Panc1 (cell line): ENCODE measurements around the gene NMRAL1. TPM values are rescaled to one million over a fixed set of nuclear protein-coding genes. Genes with fewer than 3 reads are reported as not detected.

Experiments used
- ATAC-seq: fragments of 200-7000 bp; cut with Tn5 transposase; 2 replicates; pipeline ENCODE4 v1.9.1; 2020; ENCODE audit warnings: mild to moderate bottlenecking, moderate library complexity
- BruUV-seq: library from RNA; stranded (reverse); fragments of 400-500 nt; replicated peaks from 2 replicates; lab custom pipeline; 2021; lab: Mats Ljungman, UMichigan
- CTCF ChIA-PET: fragments of 300-600 bp; sonication (Branson Sonifier 250); formaldehyde crosslinking; loops from one replicate; lab custom pipeline; 2022; ENCODE audit warnings: antibody characterized with exemption; lab: Charles Lee
- POLR2A ChIA-PET: fragments of 300-600 bp; sonication (Branson Sonifier 250); formaldehyde crosslinking; loops from one replicate; lab custom pipeline; 2022; ENCODE audit warnings: antibody characterized with exemption; lab: Charles Lee
- DNase-seq: peaks from one replicate; pipeline ENCODE4 v3.0.0-alpha.2; 2010; ENCODE audit warnings: low read depth, low spot score
- H3K27ac ChIP-seq: 2 replicates; pipeline ENCODE4 v1.5.1; 2011; ENCODE audit warnings: mild to moderate bottlenecking, low read length, inconsistent platforms
- H3K27me3 ChIP-seq: fragments of 200-500 bp; sonication (Bioruptor generic); 2 replicates; pipeline ENCODE4 v1.6.0; 2014; ENCODE audit warnings: low read length, inconsistent platforms; ENCODE audit not compliant: control insufficient read depth, insufficient read depth
- H3K36me3 ChIP-seq: fragments of 200-500 bp; sonication (Bioruptor generic); 2 replicates; pipeline ENCODE4 v1.5.1; 2014; ENCODE audit warnings: inconsistent platforms, mild to moderate bottlenecking, low read length, moderate library complexity; ENCODE audit not compliant: control insufficient read depth, insufficient read depth
- H3K4me1 ChIP-seq: 2 replicates; pipeline ENCODE4 v1.5.1; 2011; ENCODE audit warnings: inconsistent platforms, mild to moderate bottlenecking, low read length, moderate library complexity; ENCODE audit not compliant: control insufficient read depth, insufficient read depth
- H3K4me3 ChIP-seq, 2 experiments: 2 replicates each; pipeline ENCODE4 v1.5.1; 2011 to 2012; ENCODE audit warnings: low read depth in 2 of 2, low read length in 2 of 2, mild to moderate bottlenecking in 2 of 2, inconsistent platforms in 1 of 2, moderate library complexity in 1 of 2
- H3K9me3 ChIP-seq: fragments of 200-500 bp; sonication (Bioruptor generic); 2 replicates; pipeline ENCODE4 v1.5.1; 2014; ENCODE audit warnings: low read depth, mild to moderate bottlenecking, inconsistent platforms, low read length, moderate library complexity; ENCODE audit not compliant: control insufficient read depth, insufficient read depth
- POLR2AphosphoS5 ChIP-seq: IDR thresholded peaks from 2 replicates; pipeline ENCODE4 v1.6.1; 2012; ENCODE audit warnings: mild to moderate bottlenecking, low read depth, low read length, moderate library complexity
- SIN3A ChIP-seq: IDR thresholded peaks from 2 replicates; pipeline ENCODE4 v1.6.1; 2012; ENCODE audit warnings: low read depth, mild to moderate bottlenecking, low read length, moderate library complexity, borderline replicate concordance; ENCODE audit not compliant: insufficient read depth
- TCF7L2 ChIP-seq: IDR thresholded peaks from 2 replicates; pipeline ENCODE4 v1.6.1; 2011; ENCODE audit warnings: mild to moderate bottlenecking, low read depth, low read length, inconsistent platforms
- in situ Hi-C: cut with HindIII; loops from 2 replicates; pipeline ENCODE4 v1.10.0; 2016; ENCODE audit warnings: low sequenced_read_pairs, low pct_unique_long_range_greater_than_20kb
- intact Hi-C: fragments of 100-400 bp; cut with micrococcal nuclease; formaldehyde crosslinking; loops from one replicate; pipeline ENCODE4 v1.10.0; 2022; ENCODE audit not compliant: unreplicated experiment
- total RNA-seq: library from RNA; stranded (reverse); gene quantifications from one replicate; pipeline ENCODE4 v1.2.1, GENCODE V29; 2021; ENCODE audit not compliant: unreplicated experiment
- TF ChIP-seq, protein P1 (sequence below), 2 experiments: IDR thresholded peaks; 2 replicates each; pipeline ENCODE4 v1.6.1; 2011 to 2012; ENCODE audit warnings: low read depth in 2 of 2, control low read depth in 1 of 2, low read length in 1 of 2, mild to moderate bottlenecking in 1 of 2, moderate library complexity in 1 of 2; ENCODE audit not compliant: insufficient read depth in 1 of 2
- TF ChIP-seq, protein P2 (sequence below): fragments of 450-650 bp; IDR thresholded peaks from 2 replicates; pipeline ENCODE4 v1.5.1; 2017; ENCODE audit warnings: mild to moderate bottlenecking

Gene NMRAL1
- total RNA-seq, 1 experiment from 2014 or later: 109 TPM

DNA sequence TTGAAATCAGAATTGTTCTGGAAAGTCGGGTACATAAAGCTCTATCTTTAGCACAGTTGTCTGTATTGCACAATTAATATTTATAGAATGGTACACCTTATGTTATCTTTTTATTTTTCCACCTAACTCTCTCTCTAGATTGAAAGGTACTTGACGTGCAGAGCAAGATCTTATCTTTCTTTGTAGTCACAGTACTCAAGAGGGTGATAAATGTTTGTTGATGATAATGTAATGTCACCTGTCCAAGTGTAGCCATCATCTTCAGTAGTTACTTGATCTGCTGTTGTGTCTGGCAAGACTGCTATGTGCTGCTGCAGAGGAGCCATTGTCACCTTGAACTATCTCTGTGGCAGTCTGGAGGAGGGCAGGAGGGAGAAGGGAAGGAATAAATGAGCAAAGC is 7.1 kb upstream of the NMRAL1 start:
- intact Hi-C loops: no loop called here

DNA sequence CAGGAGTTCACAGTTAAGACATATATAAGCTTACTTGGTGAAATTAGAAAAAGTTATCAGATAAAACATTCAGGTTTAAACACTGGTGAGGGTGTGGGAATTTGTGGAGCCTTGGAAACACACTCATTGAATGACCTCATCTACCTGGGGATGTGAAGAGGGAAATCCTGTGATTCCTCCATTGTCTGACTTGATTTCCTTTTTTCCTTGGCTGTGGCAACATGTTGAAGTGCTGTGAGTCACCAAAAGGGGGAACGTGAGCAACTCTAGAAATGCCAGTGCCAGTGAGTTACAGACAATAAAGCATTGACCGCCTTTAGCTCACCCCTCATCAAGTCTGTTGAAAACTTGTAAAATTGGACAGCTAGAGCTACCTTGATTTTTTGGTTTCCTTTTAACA is 3.5 kb upstream of the NMRAL1 start:
- intact Hi-C loops: no loop called here
- POLR2A ChIA-PET: interaction anchor here (0.7 kb wide), 1 partner anchor 10 kb away, joined by 8 read pairs; no protein-coding TSS in a partner anchor
- TF ChIP-seq TCF7L2: no peak
- TF ChIP-seq, protein P1, sequence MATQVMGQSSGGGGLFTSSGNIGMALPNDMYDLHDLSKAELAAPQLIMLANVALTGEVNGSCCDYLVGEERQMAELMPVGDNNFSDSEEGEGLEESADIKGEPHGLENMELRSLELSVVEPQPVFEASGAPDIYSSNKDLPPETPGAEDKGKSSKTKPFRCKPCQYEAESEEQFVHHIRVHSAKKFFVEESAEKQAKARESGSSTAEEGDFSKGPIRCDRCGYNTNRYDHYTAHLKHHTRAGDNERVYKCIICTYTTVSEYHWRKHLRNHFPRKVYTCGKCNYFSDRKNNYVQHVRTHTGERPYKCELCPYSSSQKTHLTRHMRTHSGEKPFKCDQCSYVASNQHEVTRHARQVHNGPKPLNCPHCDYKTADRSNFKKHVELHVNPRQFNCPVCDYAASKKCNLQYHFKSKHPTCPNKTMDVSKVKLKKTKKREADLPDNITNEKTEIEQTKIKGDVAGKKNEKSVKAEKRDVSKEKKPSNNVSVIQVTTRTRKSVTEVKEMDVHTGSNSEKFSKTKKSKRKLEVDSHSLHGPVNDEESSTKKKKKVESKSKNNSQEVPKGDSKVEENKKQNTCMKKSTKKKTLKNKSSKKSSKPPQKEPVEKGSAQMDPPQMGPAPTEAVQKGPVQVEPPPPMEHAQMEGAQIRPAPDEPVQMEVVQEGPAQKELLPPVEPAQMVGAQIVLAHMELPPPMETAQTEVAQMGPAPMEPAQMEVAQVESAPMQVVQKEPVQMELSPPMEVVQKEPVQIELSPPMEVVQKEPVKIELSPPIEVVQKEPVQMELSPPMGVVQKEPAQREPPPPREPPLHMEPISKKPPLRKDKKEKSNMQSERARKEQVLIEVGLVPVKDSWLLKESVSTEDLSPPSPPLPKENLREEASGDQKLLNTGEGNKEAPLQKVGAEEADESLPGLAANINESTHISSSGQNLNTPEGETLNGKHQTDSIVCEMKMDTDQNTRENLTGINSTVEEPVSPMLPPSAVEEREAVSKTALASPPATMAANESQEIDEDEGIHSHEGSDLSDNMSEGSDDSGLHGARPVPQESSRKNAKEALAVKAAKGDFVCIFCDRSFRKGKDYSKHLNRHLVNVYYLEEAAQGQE (IDR thresholded peaks at IDR 0.05; ENCODE audit: insufficient read depth in 1 of 2, low read depth in 2 of 2, low read length in 1 of 2): no peak
- no peak for TF ChIP-seq POLR2AphosphoS5
- TF ChIP-seq, protein P2, sequence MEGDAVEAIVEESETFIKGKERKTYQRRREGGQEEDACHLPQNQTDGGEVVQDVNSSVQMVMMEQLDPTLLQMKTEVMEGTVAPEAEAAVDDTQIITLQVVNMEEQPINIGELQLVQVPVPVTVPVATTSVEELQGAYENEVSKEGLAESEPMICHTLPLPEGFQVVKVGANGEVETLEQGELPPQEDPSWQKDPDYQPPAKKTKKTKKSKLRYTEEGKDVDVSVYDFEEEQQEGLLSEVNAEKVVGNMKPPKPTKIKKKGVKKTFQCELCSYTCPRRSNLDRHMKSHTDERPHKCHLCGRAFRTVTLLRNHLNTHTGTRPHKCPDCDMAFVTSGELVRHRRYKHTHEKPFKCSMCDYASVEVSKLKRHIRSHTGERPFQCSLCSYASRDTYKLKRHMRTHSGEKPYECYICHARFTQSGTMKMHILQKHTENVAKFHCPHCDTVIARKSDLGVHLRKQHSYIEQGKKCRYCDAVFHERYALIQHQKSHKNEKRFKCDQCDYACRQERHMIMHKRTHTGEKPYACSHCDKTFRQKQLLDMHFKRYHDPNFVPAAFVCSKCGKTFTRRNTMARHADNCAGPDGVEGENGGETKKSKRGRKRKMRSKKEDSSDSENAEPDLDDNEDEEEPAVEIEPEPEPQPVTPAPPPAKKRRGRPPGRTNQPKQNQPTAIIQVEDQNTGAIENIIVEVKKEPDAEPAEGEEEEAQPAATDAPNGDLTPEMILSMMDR: no peak; the same call in 1 of the 2 replicates
- no peak for TF ChIP-seq SIN3A
- CTCF ChIA-PET: no interaction called here
- in situ Hi-C loops: no loop called here
- Histone ChIP-seq H3K9me3 (no peaks in the 10 kb centered on the region), H3K4me1 (peaks cover 18% of the 10 kb centered on the region), H3K36me3 (no peaks in the 10 kb centered on the region; the same call in 1 of the 2 replicates), H3K4me3 (peak overlapping the region; percentile 82 to 85), H3K27ac (peak overlapping the region; percentile 94), H3K27me3 (no peaks in the 10 kb centered on the region)
- no peak for DNase-seq
- BruUV-seq: TSS peak; percentile 74
- ATAC-seq: no peak

More for the DNA sequence above, 7.1 kb upstream of the NMRAL1 start:
- Histone ChIP-seq H3K4me1 (peaks cover 6% of the 10 kb centered on the region), H3K36me3 (no peaks in the 10 kb centered on the region; the same call in 1 of the 2 replicates), H3K27me3 (no peaks in the 10 kb centered on the region), H3K27ac (no peak overlapping the region), H3K9me3 (no peaks in the 10 kb centered on the region), H3K4me3 (no peak overlapping the region)
- in situ Hi-C loops: no loop called here
- DNase-seq (no peak), ATAC-seq (no peak)
- no TSS peak for BruUV-seq
- POLR2A ChIA-PET: no interaction called here
- CTCF ChIA-PET: no interaction called here
- TF ChIP-seq, protein P1 (IDR thresholded peaks at IDR 0.05; ENCODE audit: insufficient read depth in 1 of 2, low read depth in 2 of 2, low read length in 1 of 2): no peak
- TF ChIP-seq, protein P2: no peak
